Hematopoietic multipotent progenitor cell treated with erythropoietin and hydrocortisone succinate and interleukin-3 and kit ligand, for 15 days (in vitro differentiated cells): ENCODE results near the gene F2RL1.
"Not testable (repeated sequence)": the region's sequence is repeated elsewhere in the genome, so short reads cannot be mapped to it uniquely, and the experiment has no call there.

Experiments used
- DNase-seq: peaks from one replicate; pipeline ENCODE4 v3.0.0-alpha.2; 2015; ENCODE audit warnings: low spot score

Gene F2RL1

GRCh38 chr5:76850543-76851145, 31.8 kb downstream of the F2RL1 start:
- no peak for DNase-seq

GRCh38 chr5:76851728-76852369, 33.0 kb downstream of the F2RL1 start:
- DNase-seq = no peak

- DNase-seq = no peak
These were observed 33.9 kb downstream of the F2RL1 start for GRCh38 chr5:76852772-76853171.

- not testable (repeated sequence) for DNase-seq
These were observed 34.9 kb downstream of the F2RL1 start for GRCh38 chr5:76853741-76854140.

- DNase-seq = no peak
These were observed 35.8 kb downstream of the F2RL1 start for GRCh38 chr5:76854644-76855043.

GRCh38 chr5:76855501-76855900, 36.7 kb downstream of the F2RL1 start:
- not testable (repeated sequence) for DNase-seq

- no peak for DNase-seq
These were observed 37.1 kb downstream of the F2RL1 start for GRCh38 chr5:76855961-76856360.

- not testable (repeated sequence) for DNase-seq
These were observed 38.0 kb downstream of the F2RL1 start for GRCh38 chr5:76856800-76857199.

- DNase-seq = no peak
These were observed 40.9 kb downstream of the F2RL1 start for GRCh38 chr5:76859591-76860247.

GRCh38 chr5:76861612-76862011, 42.8 kb downstream of the F2RL1 start:
- no peak for DNase-seq

- DNase-seq = no peak
These were observed 44.2 kb downstream of the F2RL1 start for GRCh38 chr5:76863001-76863400.

GRCh38 chr5:76866503-76866902, 47.7 kb downstream of the F2RL1 start:
- no peak for DNase-seq

- no peak for DNase-seq
These were observed 48.2 kb downstream of the F2RL1 start for GRCh38 chr5:76867038-76867437.

- peak; percentile 74 for DNase-seq
These were observed 49.2 kb downstream of the F2RL1 start for GRCh38 chr5:76867827-76868693.

GRCh38 chr5:76870046-76870445, 51.2 kb downstream of the F2RL1 start:
- no peak for DNase-seq

GRCh38 chr5:76874088-76874581, 55.3 kb downstream of the F2RL1 start:
- DNase-seq = no peak
